Right lobe of liver (tissue), 4 donors: ENCODE results near the gene CALCOCO1.

Experiments used
- CTCF ChIP-seq, 4 donors: fragments of 200-600 bp in 3 of 4; fragments of 450-650 bp in 1 of 4; IDR thresholded peaks; one replicate each; pipeline versions ENCODE4 v1.5.1 to v1.8.0; 2016 to 2022; ENCODE audit warnings: antibody characterized with exemption in 4 of 4, mild to moderate bottlenecking in 2 of 4
- POLR2A ChIP-seq: fragments of 450-650 bp; IDR thresholded peaks from one replicate; pipeline ENCODE4 v1.6.1; 2017; ENCODE audit warnings: antibody characterized with exemption, mild to moderate bottlenecking
- donor health status: DM: no; HTN: no; CAD: no.
- donor health status: DM: no; HTN: no; CAD: no.
- donor health status: DM: no; HTN: yes; CAD: no.

DNA sequence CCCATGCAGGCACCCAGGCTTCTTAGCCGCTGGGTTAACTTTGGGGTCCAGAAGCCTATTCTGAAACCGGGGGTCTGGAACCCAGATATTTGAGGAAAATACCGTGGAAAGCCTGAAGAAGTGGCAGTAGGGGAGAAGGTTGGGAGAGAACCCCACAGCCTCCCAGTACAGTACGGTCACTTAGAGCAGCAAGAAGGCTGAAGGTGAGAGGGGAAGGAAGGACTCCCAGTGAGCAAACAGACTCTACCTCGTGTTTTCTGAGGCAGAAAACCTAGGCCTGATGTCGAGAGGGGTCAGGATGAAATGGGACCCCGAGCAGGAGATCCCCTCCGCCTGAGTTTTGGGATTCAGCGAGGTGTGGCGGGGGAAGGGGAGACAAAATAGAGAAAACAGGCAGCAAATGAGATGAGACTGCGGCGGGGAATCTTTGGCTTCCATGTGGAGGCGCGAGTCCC is 10.7 kb upstream of the CALCOCO1 start:
- no peak for TF ChIP-seq CTCF (IDR thresholded peaks at IDR 0.05)
- TF ChIP-seq POLR2A: no peak
